Endometrium (tissue), 2 donors: ENCODE data around the gene TTC33.
"Not testable (repeated sequence)": the region's sequence is repeated elsewhere in the genome, so short reads cannot be mapped to it uniquely, and the experiment has no call there.

Source experiments
- FAIRE-seq: peaks from 2 replicates; lab custom pipeline; 2012; peaks lifted over from hg19 to GRCh38; lab: Jason Lieb, UNC
- donor health status: control.
- donor health status: control.

The TTC33 gene

DNA sequence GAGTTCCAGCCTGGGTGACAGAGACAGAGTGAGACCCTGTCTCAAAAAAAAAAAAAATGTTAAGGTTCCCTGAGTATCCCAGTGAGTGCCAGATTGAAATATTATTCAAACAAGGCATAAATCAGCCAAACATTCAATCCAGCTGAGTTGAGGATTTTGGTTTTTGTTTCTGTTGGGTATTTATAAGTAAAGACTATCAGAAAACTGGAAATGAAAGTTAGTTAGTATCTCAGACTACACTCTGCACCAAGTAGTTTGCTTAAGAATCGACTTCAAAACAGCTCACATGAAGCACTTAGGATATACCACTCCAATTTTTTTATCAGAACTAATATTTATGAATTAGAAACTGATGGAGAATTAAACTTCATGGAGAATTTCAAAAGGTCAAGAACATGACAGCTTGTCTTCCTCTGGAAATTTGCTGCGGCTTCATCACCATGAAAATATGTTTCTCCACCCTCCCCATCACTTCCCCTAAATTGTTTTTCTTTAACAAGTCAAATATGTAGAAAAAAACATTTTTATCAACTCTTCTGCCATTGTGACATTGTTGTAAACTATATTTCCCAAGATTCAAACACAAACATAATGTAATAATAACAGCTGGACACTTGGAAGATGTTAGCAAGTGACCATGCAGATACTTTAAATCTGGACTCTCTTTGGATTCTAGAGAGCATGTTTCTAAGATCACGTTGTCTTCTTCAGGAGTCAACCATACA is 186.1 kb downstream of the TTC33 start:
- FAIRE-seq, result no peak

- FAIRE-seq, result no peak
These were observed 187.2 kb downstream of the TTC33 start for GRCh38 chr5:40568548-40568947.

DNA sequence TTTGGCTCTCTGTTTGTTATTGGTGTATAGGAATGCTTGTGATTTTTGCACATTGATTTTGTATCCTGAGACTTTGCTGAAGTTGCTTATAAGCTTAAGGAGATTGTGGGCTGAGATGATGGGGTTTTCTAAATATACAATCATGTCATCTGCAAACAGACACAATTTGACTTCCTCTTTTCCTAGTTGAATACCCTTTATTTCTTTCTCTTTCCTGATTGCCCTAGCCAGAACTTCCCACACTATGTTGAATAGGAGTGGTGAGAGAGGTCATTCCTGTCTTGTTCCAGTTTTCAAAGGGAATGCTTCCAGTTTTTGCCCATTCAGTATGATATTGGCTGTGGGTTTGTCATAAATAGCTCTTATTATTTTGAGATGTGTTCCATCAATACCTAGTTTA is 192.6 kb downstream of the TTC33 start:
- FAIRE-seq, result not testable (repeated sequence)

DNA sequence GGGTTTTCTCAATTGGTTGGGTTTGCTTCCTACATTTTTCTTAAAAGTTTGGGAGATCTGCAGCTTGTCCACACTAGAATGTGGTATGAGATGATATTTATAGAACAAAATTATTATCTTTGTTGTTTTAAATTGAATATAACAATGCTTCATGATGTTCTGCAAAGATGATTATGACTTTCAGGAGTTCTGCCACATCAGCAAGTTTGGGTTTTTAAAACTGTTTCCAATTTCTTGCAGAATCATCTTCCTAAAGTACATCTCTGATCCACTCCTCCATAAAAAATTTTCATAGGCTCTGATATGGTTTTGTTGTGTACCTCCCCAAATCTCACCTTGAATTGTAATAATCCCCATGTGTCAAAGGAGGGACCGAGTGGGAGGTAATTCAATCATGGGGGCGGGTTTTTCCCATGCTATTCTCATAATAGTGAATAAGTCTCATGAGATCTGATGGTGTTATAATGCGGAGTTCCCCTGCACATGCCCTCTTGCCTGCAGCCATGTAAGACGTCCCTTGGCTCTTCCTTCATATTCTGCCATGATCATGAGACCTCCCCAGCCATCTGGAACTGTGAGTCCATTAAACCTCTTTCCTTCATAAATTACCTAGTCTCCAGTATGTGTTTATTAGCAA is 195.2 kb downstream of the TTC33 start:
- FAIRE-seq, result no peak

DNA sequence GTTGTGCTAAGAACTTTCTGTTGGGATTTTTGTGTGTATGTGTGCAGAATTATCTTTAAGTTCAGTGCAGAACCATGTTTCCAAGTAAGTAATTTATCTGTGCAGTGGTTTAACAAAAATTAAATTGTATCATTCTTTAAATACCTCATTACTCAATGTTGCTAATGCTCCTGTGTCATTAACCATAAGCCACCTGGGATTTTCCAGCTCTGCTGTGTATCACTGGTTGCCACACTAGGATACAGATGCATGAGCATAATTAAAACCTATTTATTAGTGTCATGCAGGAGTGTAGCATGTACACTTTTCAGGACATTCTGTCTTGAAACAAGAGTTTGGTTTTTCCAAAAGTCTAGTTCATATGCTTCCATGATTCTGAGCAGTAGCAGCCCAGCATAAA is 196.5 kb downstream of the TTC33 start:
- FAIRE-seq, result no peak

DNA sequence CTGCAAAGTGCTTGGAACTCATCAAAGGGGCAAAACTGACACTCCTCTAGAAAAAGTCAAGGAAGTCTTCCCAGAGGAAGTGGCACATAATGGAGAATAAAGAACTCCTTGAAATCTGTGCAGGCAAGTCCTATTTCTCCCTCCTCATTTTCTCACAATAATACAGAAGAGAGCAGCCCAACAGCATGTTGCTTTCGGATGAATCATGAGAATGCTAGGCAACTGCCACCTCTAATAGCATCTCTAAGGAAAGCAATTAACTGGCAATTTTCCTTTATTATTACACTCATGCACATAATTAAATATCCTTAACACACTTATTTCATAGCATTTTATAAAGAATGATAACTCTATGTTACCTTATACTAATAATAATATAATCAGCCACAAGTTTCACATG is 198.3 kb downstream of the TTC33 start:
- FAIRE-seq, result no peak

DNA sequence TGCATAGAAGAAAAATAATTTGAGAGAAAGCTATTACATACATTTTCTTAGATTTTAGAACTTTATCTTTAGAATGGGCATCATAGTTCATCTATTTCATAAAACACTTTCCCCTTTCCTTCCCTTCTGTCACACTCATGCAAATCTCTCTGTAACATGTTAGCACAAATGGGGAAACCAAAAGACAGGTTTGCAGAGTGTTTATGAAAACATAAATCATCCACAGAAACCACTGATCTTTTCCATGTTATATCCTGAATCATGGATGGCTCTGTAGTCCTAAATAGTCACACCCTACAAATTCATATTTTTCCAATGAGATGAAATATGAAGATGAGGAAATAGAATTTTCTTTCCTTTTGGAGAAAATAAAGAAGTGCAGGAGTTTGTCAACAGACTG is 198.9 kb downstream of the TTC33 start:
- no peak for FAIRE-seq

DNA sequence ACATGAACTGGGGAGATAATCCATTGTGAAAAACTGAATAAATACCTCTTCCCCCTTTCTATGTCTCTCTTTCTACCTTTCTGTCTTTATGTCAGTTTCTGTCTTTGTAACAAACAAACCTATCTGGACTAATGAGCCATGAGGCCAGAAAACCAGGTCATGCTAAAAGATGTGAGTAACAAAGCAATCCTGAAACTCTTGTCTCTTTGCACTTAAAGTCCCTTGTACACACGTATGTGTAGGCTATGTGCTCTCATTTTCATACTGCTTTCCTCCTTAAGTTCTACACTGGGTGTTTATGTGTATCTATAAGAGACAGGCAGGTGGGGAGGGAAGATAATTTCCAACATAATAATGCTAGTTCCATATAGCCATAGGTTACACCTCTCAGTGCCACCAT is 199.9 kb downstream of the TTC33 start:
- no peak for FAIRE-seq

DNA sequence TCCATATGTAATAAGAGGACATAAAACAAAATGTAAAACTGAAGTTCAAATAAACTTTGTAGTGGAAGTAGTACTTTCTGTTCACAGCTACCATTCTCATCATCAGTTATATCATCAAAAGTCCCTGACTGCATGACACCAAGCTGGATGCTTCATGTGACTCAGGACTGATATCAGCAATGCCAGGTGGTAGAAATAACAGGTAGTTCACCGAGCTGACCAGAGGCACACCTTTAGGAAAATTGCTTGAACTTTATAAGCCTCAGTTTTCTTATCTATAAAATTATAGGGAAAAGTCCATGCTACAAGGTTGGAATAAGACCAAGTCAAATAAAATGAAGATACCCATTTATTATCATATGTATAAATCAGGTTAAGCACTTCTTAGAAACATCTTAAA is 200.9 kb downstream of the TTC33 start:
- FAIRE-seq, result no peak

DNA sequence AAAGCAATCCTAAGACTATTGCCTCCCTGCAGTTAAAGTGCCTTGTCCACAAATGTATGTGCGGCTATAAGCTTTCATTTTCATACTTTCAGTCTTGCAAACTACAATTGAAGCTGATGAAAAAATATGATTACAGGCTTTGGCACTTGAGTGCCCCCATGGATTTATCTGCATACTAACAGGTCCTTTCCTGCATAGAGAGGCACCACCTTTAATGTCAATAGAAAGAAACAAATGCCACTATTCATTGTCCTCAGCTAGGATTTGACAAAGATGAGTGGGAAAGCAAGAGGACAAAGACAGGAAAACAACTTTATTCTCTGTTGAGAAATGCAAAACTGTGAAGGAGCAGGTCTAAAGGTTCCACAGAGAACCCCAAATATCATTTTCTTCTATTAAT is 201.7 kb downstream of the TTC33 start:
- FAIRE-seq, result no peak

DNA sequence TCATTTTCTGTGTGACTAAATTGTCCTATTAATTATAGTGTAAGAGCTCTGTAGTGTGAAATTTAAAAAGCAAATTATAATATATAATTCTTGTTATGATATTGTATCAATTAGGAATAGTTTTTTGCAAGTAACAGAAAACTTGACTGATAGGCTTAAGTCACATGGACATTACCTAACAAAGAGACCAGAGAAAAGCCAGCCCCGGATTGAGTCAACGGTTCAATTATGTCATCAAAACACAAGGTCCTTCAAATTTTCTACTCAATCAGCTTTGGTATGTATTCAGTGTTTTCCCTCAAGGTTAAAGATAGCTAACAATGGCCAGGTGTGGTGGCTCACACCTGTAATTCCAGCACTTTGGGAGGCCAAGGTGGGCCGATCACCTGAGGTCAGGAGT is 202.8 kb downstream of the TTC33 start:
- FAIRE-seq, result no peak

DNA sequence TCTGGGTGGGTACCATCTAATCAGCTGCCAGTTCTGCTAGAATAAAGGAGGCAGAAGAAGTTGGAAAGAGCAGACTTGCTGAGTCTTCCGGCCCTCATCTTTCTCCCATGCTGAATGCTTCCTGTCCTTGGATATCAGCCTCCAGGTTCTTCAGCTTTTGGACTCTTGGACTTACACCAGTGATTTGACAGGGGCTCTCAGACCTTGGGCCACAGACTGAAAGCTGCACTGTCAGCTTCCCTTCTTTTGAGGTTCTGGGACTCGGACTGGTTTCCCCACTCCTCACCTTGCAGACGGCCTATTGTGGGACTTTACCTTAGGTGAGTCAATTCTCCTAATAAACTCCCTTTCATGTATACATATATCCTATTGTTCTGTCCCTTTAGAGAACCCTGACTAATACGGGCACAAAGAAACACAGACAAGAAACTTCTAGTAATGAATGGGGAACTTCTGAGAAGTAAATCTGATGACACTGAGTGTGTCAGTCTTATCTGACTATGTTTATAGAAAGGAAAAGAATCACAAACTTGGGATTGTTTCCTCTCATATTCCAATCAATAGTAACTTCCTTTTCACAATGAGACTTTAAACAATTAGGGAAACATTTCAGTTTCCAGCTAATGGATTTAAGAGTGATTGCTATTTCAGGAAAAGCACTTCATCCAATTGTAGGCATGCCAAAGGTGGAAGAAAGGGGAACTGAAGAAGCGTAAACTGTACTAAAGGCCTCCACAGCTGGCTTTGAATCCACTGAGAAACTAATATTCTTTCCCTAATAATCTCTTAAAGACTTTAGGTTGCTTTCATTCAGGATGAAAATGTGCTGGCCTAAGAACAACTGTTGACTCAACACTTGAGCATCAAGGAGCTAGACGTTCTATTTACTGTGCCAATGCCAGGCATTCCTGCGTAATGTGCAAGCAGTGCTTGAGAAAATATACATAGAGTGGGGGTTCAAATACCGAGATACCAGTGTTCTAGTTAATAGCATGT is 204.0 kb downstream of the TTC33 start:
- FAIRE-seq, result no peak

DNA sequence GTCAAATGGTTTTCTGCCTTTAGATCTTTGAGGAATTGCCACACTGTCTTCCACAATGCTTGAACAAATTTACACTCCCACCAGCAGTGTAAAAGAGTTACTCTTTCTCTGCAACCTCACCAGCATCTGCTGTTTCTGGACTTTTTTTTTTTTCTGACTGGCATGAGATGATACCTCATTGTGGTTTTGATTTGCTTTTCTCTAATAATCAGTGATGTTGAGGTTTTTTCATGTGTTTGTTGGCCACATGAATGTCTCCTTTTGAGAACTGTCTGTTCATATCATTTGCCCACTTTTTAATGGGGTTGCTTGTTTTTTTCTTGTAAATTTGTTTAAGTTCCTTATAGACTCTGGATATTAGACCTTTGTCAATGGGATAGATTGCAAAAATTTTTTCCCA is 205.3 kb downstream of the TTC33 start:
- FAIRE-seq, result no peak

DNA sequence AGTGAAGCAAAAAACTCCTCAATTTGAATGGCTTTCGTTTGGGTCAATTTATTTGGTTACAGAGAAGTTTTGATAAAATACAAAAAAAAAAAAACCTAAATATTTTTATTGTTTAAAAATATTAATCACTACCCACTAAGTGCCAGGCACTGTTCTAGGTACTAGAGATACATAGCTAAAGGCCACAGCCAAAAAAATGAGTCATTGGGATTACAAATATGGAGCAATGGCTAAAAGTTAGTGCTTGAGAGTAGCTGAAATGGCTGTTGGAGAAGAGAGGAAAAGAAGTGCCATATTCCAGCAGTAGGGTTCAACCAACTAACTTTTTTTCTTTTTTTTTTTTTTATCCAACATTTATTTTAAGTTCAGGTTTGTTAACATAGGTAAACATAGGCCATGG is 206.1 kb downstream of the TTC33 start:
- FAIRE-seq, result no peak

- no peak for FAIRE-seq
These were observed 207.7 kb downstream of the TTC33 start for GRCh38 chr5:40547994-40548575.

GRCh38 chr5:40547557-40547956 is 208.2 kb downstream of the TTC33 start:
- FAIRE-seq, result no peak

DNA sequence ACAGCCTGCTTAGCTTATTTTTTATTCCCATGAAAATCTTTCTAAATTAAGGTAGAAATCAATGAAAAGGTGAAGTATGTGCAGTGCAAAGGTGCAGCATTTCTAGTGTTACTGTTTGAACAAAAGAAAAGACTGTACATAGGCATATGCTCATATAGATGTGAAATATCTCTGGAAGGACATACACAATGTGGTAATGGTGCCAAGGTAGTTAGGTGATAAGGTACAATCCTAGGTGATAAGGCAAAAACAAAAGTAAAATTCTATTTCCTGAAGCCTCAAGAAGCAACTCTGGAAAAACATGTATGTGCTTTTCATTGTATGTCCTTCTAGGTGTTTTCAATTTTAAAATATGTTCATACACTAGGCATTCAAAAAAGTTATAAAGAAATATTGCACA is 215.5 kb downstream of the TTC33 start:
- no peak for FAIRE-seq

GRCh38 chr5:40524677-40525076 is 231.1 kb downstream of the TTC33 start:
- no peak for FAIRE-seq

GRCh38 chr5:40521925-40522324 is 233.8 kb downstream of the TTC33 start:
- FAIRE-seq, result no peak

GRCh38 chr5:40521108-40521785 is 234.5 kb downstream of the TTC33 start:
- FAIRE-seq, result no peak

DNA sequence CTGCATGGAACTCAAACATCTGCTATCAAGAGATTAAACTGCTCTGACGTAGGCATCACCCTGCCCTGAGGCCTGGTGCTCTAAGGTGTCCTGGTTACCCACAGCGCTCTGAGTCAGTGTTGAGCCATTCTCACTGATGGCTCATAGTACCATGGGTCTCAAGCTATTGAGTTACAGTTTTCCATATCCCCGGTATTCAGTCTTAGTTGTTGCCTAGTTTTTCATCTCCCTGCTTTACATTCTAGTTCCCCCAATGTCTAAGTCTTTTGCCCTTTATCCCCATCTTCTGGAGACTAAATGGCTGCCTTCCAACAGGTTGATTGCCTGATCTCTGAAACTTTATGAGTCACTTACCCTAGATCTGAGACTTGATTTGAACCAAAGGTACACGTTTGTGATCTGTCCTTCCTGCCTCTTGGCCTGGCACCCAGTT is 237.3 kb downstream of the TTC33 start:
- no peak for FAIRE-seq

DNA sequence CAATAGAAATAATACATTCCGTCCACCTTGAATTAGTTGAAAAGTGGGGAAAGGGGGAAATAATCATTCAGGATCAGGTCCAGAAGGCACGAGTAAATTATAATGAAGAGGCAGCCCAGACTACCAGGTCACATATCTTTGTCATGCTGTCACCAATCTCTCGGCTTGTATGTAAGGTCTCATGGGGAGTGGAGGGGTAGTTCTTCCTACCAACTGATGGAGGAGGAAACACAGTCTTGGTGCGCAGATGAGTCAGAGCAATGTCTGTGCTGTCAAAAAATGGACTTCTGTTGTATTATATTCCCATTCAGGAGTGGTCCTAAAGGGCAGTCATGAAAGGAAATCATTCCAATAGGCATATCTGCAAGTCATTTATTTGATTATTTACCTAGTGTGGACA is 240.3 kb downstream of the TTC33 start:
- no peak for FAIRE-seq
